ENCODE results near the gene C22orf23.

C22orf23 gene

DNA sequence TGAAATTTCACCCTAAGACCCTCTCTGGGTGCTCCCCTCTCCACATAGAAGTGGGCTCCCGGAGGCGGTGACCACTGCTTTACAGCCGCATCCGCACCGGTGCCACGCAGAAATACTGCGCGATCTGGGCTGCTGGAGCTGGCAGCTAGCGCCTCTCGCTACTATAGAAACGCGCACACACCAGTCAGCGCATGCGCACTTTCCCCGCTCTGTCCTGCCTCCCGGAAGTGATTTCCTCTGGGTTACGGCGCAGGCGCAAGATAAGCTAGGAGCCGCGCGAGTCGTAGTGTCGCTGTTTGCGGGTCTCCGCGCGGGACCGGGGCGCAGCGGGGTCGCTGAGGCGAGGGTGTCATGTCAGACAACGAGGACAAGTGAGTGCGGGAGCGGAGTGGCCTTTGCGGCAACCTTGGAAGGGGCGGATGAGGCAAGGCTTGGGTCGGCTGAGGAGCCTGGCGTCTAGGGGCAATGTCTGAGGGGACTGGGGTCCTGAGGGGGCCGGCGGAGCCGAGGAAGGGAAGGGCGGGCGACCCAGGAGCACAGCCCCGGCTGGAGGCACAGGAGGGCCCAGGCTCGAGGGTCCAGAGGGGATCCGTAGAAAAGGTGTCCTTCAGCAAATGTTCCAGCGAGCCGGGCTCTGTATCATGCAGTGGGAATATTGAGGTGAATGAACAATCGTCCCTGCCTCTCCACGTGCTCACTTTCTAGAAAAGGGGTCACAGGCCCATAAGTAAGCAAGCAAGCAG lies at the start of gene C22orf23, which contains the start of gene POLR2F:
Gene C22orf23 (minus strand): TSS at position 165 of the 743 bp plus-strand sequence. CDS start 452 bp downstream, outside the sequence.
Gene POLR2F (plus strand): TSS at position 263 of the 743 bp plus-strand sequence. CDS start 89 bp downstream, at position 352.
- peak; percentile 94 for DNase-seq (ENCODE audit: low read depth, low spot score)

GRCh38 chr22:37999640-38000272 lies 46.4 kb upstream of the C22orf23 start:
- peak; percentile 34 for DNase-seq (ENCODE audit: low read depth, low spot score)

GRCh38 chr22:37999236-37999635 lies 45.8 kb upstream of the C22orf23 start:
- DNase-seq (ENCODE audit: low read depth, low spot score) = no peak

DNA sequence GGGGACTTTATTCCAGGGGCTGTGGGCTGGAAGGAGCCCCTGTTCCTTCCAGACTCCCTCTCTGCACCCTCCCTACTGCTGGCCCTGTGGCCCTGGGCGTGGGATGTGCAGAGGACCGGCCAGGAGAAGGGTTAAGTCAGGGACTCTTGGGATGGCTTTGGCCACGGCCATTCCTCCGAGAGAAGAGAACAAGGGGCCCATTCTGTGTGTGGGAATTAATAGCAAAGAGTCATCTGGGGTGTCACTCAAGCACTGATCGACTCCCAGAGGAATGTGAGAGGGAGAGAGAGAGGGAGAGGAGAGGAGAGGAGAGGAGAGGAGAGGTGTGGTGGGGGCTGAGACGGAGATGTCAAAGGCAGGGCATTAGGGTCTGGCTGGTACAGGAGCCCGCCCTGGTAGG lies 45.1 kb upstream of the C22orf23 start:
- no peak for DNase-seq (ENCODE audit: low read depth, low spot score)

DNA sequence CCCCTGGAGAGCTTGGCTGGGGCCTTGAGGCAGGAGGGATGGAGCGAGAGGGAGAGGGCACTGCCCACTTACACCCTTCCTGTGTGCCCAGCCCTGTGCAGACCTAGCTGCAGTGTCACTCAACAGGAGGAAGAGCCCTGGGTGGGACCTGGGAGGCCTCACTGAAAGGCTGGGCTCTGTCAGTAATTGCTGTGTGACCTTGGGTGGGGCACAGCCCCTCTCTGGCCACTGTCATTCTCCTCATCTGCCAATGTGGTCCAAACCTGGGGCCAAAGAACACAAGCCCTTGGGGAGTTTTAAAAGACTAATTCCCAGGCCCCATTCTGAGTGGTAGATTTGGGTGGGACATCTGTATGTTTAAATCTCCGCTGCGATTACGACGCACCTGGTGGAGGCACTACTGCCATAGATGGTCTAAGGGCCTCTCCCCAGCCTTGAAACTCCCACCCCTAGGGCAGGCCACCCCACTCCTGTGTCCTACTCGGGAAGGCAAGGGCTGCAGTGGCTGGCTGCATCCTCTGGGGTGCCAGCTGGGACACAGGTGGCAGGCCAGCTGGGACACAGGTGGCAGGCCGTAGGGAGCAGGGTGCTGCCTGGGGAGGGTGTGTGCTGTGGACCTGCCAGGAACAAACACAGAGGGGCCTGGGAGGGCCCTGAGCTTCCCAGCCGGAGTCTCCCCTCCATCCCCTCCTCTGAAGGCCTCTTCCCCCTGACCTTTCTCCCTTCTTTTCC lies 43.3 kb upstream of the C22orf23 start:
- DNase-seq (ENCODE audit: low read depth, low spot score) = no peak

DNA sequence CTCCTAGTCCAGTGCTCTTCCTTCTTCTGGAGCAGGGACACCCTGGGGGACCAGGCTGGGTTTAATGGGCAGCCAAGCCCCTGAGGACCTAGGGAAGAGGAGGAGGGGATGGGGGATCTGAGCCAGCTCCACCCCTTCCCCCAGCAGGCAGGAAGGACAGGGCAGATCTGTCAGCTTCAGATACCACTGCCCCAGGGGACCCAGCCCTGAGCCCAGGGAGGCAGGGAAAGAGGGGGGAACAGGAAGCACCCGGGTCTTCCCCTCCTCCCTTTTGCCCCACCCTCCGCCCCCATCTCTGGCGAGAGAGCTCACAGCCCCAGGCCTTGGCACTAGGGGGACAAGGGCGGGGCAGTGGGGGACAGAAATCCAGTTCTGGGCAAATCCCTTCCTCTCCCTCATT lies 42.7 kb upstream of the C22orf23 start:
- peak; percentile 24 for DNase-seq (ENCODE audit: low read depth, low spot score)

DNA sequence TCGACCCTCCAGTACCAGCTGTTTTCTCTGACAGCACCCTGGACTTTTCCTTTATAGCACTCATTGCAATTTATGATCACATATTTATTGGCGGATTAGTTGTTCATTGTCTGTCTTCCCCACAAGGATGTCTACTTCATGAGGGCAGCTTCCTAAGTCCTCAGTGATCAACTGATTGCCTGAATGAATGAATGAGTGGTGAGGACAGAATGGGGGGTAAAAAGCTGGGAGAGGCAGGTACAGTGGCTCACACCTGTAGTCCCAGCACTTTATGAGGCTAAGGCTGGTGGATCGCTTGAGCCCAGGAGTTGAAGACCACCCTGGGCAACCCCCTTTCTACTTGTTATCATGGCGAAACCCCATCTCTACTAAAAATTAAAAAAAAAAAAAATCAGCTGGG lies 42.1 kb upstream of the C22orf23 start:
- DNase-seq (ENCODE audit: low read depth, low spot score) = no peak

GRCh38 chr22:37994982-37995381 lies 41.6 kb upstream of the C22orf23 start:
- DNase-seq (ENCODE audit: low read depth, low spot score) = no peak

GRCh38 chr22:37994049-37994448 lies 40.6 kb upstream of the C22orf23 start:
- no peak for DNase-seq (ENCODE audit: low read depth, low spot score)

DNA sequence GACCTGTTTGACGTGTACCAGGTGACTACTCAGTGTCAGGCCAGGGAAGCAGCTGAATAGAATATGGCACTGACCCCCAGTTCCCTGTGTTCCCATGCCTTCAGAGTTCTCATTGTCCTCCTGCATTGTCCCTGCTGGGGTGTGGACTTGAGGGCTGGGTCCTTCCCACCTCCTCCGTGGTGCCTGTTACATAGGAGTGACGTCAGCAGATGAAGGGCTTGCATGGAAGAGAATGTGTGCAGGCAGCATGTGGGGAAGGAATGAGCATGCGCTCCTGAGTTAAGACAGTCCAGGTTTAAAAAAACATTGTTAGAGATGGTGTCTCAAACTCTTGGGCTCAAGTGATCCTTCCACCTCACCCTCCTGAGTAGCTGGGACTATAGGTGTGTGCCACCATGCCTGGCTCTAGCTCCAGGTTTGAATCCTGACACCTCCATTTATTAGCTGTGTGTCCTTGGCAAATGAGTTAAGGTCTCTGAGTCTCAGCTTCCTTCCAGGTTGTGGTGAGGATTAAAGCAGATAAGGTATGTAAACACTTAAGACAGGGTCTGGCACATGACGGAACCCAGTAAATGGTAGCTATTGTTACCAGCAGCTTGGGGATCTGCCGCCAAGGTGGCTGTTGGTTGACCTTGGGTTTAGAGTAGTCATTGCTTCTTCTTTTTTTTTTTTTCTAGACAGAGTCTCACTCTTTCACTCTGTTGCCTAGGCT lies 38.5 kb upstream of the C22orf23 start:
- DNase-seq (ENCODE audit: low read depth, low spot score) = no peak

DNA sequence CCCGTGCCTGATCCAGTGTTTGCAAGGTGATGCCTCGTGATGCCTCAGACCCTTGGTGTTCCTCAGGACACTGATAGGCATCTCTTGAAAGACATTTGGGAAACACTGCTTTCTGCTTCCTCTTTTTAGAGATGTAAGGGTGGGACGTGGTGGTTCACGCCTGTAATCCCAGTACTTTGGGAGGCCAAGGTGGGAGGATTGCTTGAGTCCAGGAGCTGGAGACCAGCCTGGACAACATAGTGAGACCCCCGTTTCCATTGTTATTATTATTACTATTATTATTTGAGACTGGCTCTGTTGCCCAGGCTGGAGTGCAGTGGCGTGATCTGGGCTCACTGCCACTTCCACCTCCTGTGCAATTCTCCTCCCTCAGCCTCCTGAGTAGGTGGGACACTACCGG lies 37.5 kb upstream of the C22orf23 start:
- DNase-seq (ENCODE audit: low read depth, low spot score) = no peak

DNA sequence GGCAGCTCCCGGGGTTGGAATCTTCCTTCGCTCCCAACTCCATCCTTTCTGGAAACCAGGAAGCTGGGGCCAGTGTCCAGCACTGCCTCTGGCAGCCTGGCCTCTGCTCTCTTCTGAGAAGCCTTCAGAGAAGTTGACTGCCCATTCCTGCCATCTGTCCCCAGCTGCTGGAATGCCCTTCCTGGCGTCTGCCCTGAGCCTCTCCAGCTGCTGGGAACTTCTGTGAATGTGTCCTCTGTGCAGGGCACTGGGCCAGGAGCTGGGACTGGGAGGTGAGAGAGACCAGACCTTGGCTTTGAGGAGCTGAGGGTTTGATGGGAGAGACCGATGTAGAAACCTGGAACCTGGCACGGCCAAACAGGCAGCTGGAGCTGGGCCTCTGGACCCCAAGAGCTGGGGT lies 36.9 kb upstream of the C22orf23 start:
- DNase-seq (ENCODE audit: low read depth, low spot score) = no peak

- no peak for DNase-seq (ENCODE audit: low read depth, low spot score)
Measured at GRCh38 chr22:37989146-37990045, 36.0 kb upstream of the C22orf23 start.

DNA sequence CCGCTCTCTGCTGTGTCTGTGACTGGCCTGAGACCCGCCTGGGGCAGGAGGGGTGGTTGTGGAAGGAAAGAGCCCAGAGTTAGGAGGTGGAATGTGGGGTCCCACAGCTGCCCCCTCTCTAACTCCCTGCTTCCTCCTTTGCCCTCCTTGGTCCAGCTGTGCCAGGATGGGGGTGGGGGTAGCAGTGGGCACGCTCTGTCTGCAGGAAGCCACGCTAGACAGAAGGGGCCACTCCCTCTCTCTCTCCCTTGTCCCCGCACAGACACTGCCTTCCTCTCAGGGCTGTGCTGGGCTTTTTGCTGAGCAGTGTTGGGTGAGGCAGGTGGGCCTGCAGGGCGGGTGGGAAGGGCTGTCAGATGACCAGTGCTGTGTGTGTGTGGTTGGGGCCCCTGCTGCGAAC lies 33.0 kb upstream of the C22orf23 start:
- no peak for DNase-seq (ENCODE audit: low read depth, low spot score)

DNA sequence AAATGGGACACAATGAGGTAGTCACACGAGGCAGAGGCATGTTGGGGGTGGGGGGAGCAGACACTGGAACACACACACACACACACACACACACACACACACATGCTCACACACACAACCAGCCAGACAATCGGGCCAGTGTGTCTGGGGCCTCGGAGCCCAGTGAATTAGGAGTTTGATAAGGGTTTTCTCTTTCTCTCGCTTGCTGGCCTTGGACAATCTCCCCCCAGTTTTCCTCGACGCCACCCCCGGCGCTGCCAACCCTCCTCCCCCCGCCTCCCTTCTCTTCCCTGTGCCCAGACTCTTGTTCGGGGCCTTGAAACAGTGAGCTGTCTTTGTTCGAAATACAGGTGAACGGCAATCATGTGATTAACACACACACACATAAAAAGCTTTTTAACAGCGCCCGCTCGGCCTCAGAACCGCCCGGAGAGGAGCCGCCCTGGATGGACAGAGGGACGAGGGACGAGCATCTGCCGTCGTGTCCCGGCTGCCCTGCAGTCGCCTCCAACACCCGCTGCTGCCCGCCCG lies 32.4 kb upstream of the C22orf23 start:
- DNase-seq (ENCODE audit: low read depth, low spot score) = no peak

GRCh38 chr22:37985050-37985585 lies 31.7 kb upstream of the C22orf23 start:
- DNase-seq (ENCODE audit: low read depth, low spot score) = no peak

DNA sequence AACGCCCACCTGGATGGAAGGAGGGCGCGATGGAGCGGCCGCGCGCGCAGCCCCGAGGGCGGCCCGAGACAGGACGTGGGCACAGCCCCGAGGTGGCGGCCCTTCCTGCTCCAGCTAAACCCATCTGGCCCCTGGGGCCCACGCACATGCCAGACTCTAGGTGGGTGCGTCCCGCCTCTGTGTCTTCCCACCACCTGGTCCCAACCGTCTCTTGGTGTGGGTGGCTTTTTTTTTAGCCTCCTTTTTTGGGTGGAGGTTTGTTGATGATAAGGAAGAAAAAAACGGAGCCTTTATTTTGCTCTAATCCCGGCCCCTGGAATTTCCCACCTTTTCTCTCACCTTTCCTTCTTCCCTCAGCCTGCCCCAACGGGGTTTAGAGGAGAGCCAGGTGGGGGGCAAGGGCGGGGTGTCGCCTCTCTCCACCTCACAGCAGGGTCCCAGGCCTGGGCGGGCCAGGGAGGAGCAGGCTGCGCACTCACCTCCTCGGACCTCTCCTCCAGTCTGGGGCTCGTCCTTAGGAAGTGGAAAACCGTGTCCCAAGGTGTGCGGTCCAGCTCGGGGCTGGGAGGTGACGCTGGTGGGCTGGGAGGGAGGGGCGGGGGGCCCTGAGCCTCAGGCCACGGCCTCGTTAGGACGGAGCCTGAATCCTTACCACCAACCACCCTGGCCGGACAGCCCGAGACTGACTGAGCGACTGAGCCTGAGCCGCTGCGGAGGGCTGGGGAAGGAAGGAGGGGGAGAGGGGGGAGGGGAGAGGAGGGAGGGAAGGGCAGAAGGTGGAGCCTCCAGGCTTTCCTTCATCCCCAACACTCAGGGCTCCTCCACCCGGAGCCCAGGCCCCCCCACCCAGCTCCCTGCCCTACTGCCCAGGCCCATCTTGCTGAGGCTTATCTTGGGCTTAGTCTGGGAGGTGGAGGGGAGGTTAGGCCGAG lies 30.7 kb upstream of the C22orf23 start, which contains the start of gene SOX10:
Gene SOX10 (minus strand): TSS at position 696 of the 932 bp plus-strand sequence. CDS start 771 bp downstream, outside the sequence.
- DNase-seq (ENCODE audit: low read depth, low spot score) = peak; percentile 24

DNA sequence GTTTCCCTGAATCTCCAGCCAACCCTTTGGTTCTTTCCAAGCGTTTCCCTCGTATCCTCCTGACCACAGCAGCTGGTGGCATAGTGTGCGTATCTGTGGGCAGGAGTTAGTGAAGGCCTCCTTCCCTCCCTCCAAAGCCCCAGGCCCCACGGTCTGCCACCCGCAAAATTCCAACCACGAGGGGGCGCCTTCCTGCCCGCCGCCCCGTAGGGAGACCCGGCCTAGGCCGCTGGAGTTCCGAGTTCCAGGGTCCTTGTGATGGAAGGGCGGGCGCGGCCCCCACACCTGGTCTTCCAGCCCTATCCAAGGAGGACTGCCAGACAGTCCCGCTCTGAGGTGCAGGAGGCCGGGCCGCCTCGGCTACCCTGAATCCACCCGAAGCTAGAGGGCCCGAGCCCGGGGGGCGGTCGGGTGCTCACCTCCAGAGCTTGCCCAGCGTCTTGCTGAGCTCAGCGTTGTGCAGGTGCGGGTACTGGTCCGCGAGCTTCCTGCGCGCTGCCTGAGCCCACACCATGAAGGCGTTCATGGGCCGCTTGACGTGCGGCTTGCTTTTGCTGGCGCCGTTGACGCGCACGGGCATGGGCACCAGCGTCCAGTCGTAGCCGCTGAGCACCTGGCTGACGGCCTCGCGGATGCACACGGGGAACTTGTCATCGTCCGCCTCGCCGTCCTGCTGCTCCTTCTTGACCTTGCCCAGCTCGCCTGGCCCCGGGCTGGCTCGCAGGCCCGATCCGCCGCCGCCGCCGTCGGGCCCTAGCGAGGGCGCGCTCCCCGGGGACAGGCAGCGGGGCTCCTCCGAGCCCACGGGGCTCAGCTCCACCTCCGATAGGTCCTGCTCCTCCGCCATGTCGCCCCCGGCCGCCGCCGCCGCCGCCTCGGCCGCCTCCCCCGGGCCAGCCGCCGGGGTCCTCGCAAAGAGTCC lies 29.8 kb upstream of the C22orf23 start:
- peak; percentile 89 for DNase-seq (ENCODE audit: low read depth, low spot score)
